GM12874 (cell line): ENCODE results near the gene TYROBP.

ENCODE experiments used
- TF ChIP-seq, protein P1 (sequence below): IDR thresholded peaks from 2 replicates; pipeline ENCODE4 v1.5.1; 2011; ENCODE audit warnings: low read depth, mild to moderate bottlenecking, control low read depth, low read length, moderate library complexity; ENCODE audit not compliant: insufficient read depth

The TYROBP gene

GRCh38 chr19:35902870-35903475 lies 5.1 kb downstream of the TYROBP start:
- TF ChIP-seq, protein P1, sequence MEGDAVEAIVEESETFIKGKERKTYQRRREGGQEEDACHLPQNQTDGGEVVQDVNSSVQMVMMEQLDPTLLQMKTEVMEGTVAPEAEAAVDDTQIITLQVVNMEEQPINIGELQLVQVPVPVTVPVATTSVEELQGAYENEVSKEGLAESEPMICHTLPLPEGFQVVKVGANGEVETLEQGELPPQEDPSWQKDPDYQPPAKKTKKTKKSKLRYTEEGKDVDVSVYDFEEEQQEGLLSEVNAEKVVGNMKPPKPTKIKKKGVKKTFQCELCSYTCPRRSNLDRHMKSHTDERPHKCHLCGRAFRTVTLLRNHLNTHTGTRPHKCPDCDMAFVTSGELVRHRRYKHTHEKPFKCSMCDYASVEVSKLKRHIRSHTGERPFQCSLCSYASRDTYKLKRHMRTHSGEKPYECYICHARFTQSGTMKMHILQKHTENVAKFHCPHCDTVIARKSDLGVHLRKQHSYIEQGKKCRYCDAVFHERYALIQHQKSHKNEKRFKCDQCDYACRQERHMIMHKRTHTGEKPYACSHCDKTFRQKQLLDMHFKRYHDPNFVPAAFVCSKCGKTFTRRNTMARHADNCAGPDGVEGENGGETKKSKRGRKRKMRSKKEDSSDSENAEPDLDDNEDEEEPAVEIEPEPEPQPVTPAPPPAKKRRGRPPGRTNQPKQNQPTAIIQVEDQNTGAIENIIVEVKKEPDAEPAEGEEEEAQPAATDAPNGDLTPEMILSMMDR: no peak

DNA sequence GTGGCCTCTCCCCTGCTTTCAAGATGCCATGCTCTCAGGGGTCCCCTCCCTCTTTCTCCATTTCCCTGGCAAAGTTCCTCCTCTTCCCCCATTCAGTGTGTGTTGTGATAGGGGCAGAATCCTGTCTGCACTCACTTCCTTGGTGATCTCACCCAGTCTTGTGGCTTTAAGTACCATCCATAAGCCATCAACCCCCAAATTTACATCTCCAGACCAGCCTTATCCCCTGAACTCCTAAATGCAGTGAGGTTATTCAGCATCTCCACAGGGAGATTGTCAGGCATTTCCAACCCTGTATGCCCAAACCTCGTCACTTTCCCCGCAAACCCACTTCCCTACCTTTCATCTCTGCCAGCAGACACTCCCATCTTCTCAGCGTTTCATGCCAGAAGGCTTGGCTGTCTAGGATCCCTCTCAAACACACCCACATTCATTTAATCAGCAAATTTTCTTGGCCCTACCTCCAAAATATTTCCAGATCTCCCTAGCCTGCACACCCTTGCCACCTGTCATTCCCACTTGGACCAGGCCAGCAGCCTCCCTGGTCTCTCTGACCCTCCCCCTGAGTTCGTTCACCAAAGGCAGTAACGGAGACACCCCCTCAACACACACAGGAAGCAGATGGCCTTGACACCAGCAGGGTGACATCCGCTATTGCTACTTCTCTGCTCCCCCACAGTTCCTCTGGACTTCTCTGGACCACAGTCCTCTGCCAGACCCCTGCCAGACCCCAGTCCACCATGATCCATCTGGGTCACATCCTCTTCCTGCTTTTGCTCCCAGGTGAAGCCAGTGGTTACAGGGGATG lies 6.0 kb downstream of the TYROBP start, which contains the start of gene HCST:
HCST (plus strand) TSS at position 676 of the 808 bp plus-strand sequence; CDS start at position 741, 65 bp downstream.
- TF ChIP-seq, protein P1: no peak

- TF ChIP-seq, protein P1: no peak
Observed at GRCh38 chr19:35901055-35901644, 6.9 kb downstream of the TYROBP start.

- TF ChIP-seq, protein P1: no peak
Observed at GRCh38 chr19:35899547-35900214, 8.4 kb downstream of the TYROBP start.

GRCh38 chr19:35898499-35898809 lies 9.6 kb downstream of the TYROBP start:
- TF ChIP-seq, protein P1: no peak

DNA sequence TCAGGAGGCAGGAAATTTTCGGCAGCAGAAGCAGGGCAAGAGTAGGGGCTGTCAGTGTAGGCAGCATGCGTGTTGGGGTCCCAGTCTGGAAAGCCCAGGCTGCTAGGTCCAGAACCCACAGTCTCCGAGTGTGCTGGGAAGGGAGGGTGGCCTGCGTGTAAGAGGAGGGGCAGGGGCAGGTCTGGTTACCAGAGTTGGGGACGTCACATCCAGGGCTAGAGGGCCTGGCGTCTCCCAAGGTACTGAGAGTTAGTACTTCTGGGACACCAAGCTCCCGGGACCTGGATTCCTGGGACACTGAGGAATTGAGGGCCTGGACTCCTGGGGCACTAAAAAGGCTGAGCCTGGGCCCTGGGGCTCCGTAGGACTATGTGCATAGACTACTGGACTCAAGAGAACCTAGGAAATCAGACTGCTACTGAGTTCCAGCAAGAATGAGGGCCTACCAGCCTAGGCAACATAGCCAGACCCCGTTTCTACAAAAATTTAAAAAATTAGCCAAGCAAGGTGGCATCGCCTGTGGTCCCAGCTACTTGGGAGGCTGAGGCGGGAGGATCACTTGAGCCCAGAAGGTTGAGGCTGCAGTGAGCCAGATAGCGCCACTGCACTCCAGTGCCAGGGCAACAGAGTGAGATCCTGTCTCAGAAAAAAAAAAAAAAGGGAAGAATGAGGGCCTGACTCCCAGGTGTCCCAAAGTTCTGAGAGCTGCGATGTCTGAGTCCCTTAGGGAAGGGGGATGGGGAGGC lies 10.2 kb downstream of the TYROBP start:
- TF ChIP-seq, protein P1: no peak

DNA sequence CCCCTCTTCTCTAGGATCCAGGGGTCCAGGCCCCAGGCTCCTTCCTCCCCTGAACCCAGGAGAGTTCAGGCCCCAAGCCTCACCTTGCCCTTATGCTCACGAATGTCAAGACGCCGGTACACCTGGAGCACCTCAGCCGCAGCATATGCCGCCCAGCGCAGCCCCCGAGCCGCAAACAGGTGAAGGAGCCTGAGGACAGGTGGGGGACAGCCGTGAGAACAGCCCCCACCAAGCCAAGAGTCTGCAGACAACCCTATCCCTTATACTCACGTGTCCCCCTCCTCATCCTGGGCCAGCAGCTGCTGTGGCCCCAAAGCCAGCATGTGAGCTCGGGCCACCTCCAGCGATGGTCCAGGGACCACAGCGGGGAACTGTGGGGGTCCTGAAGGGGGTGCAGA lies 11.5 kb downstream of the TYROBP start:
- TF ChIP-seq, protein P1: no peak
